CD4-positive, alpha-beta T cell treated with Interleukin-6 at 100 ng/mL for 8 hours (primary cell): Measurements from ENCODE around the gene NFKB1.

Source experiments
- DNase-seq: peaks from one replicate; pipeline ENCODE4 v3.0.0-alpha.2; 2020; ENCODE audit warnings: mixed read lengths, low spot score

NFKB1 gene

GRCh38 chr4:102494603-102495002, 6.6 kb upstream of the NFKB1 start:
- no peak for DNase-seq

DNA sequence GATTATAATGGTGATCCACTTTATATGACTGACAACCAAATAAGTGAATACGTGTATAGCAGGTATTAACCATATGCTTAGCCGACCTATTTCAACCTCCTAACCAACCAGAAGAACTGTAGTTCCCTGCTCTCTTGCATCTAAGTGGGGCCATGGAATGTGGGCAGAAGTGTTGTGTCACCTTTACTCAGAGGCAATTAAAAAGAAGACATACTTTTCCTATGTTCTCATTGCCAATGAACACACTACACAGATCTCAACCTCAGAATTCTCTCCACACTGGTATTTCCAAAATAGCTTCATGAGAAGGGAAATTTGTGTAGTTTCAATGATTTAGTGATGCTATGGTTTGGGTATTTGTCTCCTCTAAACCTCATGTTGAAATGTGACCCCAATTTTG, 3.2 kb upstream of the NFKB1 start:
- no peak for DNase-seq

- DNase-seq: peak; percentile 15
These were observed 835 bp upstream of the NFKB1 start for GRCh38 chr4:102500352-102500695.

DNA sequence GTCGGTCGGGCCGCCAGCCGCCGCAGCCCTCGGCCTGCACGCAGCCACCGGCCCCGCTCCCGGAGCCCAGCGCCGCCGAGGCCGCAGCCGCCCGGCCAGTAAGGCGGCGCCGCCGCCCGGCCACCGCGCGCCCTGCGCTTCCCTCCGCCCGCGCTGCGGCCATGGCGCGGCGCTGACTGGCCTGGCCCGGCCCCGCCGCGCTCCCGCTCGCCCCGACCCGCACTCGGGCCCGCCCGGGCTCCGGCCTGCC, 213 bp downstream of the NFKB1 start:
- no peak for DNase-seq

GRCh38 chr4:102502543-102502818, 1.3 kb downstream of the NFKB1 start:
- no peak for DNase-seq

- no peak for DNase-seq
These were observed 2.2 kb downstream of the NFKB1 start for GRCh38 chr4:102503301-102503746.

- DNase-seq: no peak
These were observed 3.0 kb downstream of the NFKB1 start for GRCh38 chr4:102503831-102504786.

- no peak for DNase-seq
These were observed 3.8 kb downstream of the NFKB1 start for GRCh38 chr4:102504941-102505340.

DNA sequence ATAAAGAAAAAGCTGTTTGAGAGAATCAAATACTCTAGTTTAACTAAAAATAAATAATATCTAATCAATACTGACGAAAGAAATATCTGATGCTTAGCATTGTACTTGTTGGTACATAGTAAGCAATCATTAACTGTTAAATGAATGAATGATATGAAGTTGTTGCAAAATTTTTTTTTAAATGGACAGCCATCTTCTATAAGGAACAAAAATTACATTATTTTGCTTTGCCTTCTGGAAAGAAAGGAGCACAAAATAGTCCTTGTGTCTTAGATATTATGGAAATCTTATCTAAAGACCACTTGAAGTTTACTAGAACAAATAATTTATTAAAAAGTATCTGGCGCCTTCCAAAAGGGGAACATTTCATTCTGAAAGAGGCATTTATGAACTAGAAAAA, 4.5 kb downstream of the NFKB1 start:
- DNase-seq: no peak

DNA sequence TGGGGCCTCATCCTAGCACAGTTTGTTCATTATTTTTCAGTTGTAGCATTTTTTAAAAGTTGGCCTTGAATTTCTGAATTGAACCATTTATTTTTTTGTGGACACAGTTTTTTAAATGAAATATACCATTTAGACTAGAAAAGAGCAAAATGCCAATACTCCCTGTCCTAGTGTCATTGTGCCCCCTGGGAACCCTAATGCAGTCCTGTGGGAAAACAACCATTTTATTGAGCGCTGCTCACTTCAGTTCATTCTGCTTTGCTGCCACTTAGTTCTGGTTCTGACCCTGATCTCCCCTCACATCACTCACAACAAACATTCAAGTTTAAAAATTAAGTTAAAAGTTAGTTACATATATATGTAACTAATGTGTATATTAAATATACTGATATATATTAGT, 5.4 kb downstream of the NFKB1 start:
- no peak for DNase-seq

- no peak for DNase-seq
These were observed 10.9 kb downstream of the NFKB1 start for GRCh38 chr4:102511830-102512605.

DNA sequence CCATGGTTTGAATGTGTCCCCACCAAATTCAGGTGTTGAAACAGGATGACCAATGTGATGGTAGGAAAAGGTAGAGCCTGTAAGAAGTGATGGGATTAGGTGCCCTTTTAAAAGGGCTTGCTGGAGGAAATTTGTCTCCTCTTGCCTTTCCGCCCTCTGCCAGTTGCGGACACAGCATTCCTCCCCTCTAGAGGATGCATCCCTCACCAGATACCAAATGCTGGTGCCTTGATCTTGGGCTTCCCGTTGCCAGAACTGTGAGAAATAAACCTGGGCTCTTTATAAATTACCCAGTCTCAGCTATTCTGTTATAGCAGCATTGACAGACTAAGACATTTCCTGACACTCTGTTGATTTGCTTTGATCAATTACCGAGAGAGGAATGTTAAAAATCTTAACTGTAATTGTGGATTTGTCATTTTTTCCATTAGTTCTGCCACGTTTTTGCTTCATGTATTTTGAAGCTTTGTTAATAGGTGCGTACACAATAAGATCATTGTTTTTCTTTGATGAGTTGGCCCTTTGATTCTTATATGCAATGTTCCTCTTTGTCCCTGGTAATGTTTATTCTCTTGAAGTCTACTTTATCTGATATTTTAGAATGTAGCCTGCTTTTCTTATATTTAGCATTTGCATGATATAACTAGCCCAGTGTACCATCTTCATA, 13.3 kb downstream of the NFKB1 start:
- no peak for DNase-seq

- DNase-seq: no peak
These were observed 16.6 kb downstream of the NFKB1 start for GRCh38 chr4:102517753-102518152.

- peak; percentile 25 for DNase-seq
These were observed 17.6 kb downstream of the NFKB1 start for GRCh38 chr4:102518703-102519131.

DNA sequence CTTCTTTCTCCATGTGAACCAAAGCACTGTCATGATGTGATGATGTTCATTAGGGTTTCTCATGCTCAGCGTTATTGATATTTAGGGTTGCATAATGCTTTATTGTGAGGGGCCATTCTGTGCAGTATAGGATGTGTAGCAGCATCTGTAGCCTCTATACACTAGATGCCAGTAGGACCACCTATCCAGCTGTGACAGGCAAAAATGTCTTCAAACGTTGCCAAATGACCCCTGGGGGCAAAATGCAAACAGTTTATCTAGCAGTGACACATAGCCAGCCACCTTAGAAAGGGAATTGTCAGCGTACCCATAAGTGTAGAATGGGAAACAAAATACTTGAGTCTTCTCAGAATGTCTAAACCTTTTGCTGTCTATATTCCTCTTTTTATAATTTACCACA, 18.8 kb downstream of the NFKB1 start:
- DNase-seq: no peak

DNA sequence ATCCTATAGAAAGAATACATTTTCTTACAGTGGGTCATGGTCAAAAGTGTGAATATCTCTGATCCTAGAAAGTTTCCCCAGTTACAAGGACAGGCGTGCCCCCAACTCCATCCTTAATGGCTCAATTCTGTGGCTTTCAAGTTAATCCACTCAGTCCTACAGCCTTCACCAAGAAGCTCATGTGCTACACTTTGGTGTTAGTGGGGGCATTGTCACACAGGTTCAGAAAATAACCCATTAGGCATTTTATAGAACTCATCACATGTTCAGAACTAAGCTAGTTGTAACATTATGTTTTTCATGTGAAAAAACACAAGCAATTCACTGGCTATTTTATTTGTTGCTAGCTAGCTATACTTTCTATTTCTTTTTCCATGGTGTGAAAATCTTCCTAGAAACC, 20.4 kb downstream of the NFKB1 start:
- DNase-seq: no peak

DNA sequence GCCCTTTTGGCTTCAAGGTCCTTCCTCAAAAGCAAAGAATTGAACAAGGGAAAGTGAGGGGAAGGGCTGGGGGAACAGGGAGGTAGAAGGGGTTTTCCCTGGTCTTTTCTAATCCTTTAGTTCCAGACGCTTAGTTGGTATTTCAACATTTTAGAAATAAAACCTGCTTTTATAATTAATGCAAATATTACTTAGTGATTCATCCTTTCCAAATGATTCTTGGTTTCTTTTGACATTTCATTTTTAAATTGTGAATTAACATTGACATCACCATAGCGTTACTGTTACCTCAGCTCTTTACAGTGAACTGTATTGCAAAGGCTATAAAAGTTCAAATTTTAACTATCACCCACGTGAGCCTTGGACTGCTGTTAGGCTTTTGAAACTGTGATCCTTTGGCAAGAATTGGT, 20.9 kb downstream of the NFKB1 start:
- DNase-seq: no peak

DNA sequence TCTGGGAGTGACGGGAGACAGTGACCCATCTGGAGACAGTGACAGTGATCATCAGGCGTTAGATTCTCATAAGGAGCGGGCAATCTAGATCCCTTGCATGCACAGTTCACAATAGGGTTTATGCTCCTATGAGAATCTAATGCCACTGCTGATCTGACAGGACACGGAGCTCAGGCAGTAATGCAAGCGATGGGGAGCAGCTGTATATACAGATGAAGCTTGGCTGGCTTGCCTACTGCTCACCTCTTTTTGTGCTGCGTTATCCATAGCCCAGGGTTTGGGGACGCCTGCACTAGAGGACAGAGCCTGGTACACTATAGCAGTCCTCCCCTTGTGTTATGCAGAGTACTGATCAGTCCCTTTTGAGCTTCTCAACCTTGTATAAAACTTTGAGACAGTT, 23.5 kb downstream of the NFKB1 start:
- no peak for DNase-seq

- no peak for DNase-seq
These were observed 23.9 kb downstream of the NFKB1 start for GRCh38 chr4:102525097-102525496.

DNA sequence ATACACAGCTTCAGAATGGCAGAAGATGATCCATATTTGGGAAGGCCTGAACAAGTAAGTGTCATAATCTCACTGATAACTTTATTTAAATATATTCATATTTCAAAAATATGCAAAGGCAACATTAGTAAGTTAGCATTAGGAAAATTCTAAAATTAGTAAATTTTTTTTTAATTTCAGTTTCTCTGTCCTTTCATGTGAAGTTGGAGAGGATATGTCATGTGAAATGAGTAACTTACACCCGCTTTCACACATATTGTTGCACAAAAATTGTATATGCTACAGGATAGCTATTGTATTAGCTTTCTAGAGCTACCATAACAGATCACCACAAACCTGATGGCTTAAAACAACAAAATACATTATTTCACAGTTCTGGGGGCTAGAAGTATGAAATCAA, 24.3 kb downstream of the NFKB1 start:
- DNase-seq: no peak

DNA sequence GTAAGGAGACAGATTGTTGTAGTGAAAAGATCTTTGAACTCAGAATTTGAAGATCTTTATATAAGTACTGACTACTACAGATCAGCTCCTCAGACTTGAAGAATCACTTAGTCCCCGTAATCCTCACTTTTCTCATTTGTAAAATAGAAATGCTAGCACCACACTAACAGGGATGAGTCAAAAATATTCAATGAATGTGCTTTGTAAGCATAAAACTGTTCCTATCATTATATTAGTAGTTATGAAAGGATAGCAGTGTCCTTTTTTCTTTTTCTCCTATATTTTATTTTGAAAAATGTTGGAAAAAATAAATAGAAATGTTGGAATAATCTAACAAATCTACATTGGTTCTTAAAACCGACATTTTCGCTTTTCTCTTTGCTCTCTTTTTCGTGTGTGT, 25.4 kb downstream of the NFKB1 start:
- DNase-seq: no peak

GRCh38 chr4:102527695-102528283, 26.6 kb downstream of the NFKB1 start:
- peak; percentile 3 for DNase-seq

DNA sequence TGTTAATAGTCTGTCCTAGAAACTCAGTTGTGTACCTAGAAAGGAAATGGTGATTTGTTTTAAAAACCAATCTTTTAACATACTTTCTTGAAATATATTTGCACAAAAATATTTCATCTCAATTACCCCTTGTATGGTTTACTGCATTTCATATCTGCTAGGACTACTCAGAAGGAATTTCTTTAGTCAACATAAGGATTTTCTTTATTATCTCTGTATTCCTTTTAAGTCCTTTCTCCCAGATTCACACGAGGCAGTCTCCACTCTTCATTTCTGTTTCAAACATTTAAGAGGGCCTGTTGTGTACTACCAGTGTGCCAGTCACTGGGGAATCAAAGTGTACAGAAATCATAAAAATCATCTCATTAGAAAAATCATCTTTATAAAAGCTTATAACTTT, 28.8 kb downstream of the NFKB1 start:
- DNase-seq: no peak
